Progenitor cell of endocrine pancreas (in vitro differentiated cells): ENCODE data around the gene LYSMD3. TPM values are rescaled to one million over a fixed set of nuclear protein-coding genes. Genes with fewer than 3 reads are reported as not detected.

ENCODE experiments used
- DNase-seq: peaks from one replicate; pipeline ENCODE4 v3.0.0; 2021; ENCODE audit warnings: low spot score; ENCODE audit not compliant: unreplicated experiment
- H3K27ac Mint-ChIP-seq: 2 replicates; pipeline ENCODE4 v1.8.0; 2021; ENCODE audit warnings: mild to moderate bottlenecking, moderate library complexity, mixed read lengths
- H3K27me3 Mint-ChIP-seq: 2 replicates; pipeline ENCODE4 v1.8.0; 2021; ENCODE audit warnings: mixed read lengths
- H3K36me3 Mint-ChIP-seq: 2 replicates; pipeline ENCODE4 v1.8.0; 2022; ENCODE audit warnings: mixed read lengths; ENCODE audit not compliant: insufficient read depth
- H3K4me1 Mint-ChIP-seq: 2 replicates; pipeline ENCODE4 v1.8.0; 2021; ENCODE audit warnings: low read depth, mixed read lengths
- H3K4me3 Mint-ChIP-seq: 2 replicates; pipeline ENCODE4 v1.8.0; 2021; ENCODE audit warnings: low read depth, mild to moderate bottlenecking, moderate library complexity, mixed read lengths
- H3K9me3 Mint-ChIP-seq: 2 replicates; pipeline ENCODE4 v1.8.0; 2021; ENCODE audit warnings: low read depth, mixed read lengths
- total RNA-seq: library from RNA; stranded (reverse); gene quantifications from 2 replicates; pipeline ENCODE4 v1.2.1, GENCODE V29; 2021
- TF ChIP-seq, protein P1 (sequence below): fragments of 200-600 bp; sonication (generic); IDR thresholded peaks from one replicate; pipeline ENCODE4 v1.5.0; 2021; ENCODE audit warnings: antibody characterized with exemption, mild to moderate bottlenecking; ENCODE audit not compliant: unreplicated experiment

LYSMD3 gene
- total RNA-seq, 1 donor from 2014 or later = 16.4 TPM

DNA sequence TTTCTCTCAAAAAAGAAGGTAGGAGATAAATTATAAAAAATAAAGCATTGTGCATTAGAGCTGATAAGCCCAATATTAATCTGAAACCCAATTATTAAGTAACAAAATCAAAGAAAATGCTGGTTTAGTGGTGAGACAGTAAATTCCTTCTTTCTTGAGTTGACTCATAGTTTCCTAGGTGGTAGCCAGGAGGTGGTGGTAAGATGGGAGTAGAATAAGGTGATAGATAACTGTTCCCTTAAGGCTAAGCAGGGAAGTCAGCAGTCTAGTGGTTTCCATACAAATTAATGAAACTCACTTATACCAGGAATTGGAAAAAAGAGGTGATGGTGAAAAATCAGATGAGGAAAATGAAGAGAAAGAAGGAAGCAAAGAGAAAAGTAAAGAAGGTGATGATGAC lies 23.2 kb downstream of the LYSMD3 start:
- no peaks in the 10 kb centered on the region for H3K36me3 Mint-ChIP-seq
- no peaks in the 10 kb centered on the region for H3K4me1 Mint-ChIP-seq
- no peak overlapping the region for H3K27ac Mint-ChIP-seq
- no peak for DNase-seq
- H3K27me3 Mint-ChIP-seq = no peaks in the 10 kb centered on the region
- H3K9me3 Mint-ChIP-seq = no peaks in the 10 kb centered on the region
- TF ChIP-seq, protein P1, sequence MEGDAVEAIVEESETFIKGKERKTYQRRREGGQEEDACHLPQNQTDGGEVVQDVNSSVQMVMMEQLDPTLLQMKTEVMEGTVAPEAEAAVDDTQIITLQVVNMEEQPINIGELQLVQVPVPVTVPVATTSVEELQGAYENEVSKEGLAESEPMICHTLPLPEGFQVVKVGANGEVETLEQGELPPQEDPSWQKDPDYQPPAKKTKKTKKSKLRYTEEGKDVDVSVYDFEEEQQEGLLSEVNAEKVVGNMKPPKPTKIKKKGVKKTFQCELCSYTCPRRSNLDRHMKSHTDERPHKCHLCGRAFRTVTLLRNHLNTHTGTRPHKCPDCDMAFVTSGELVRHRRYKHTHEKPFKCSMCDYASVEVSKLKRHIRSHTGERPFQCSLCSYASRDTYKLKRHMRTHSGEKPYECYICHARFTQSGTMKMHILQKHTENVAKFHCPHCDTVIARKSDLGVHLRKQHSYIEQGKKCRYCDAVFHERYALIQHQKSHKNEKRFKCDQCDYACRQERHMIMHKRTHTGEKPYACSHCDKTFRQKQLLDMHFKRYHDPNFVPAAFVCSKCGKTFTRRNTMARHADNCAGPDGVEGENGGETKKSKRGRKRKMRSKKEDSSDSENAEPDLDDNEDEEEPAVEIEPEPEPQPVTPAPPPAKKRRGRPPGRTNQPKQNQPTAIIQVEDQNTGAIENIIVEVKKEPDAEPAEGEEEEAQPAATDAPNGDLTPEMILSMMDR = no peak
- H3K4me3 Mint-ChIP-seq = no peak overlapping the region

DNA sequence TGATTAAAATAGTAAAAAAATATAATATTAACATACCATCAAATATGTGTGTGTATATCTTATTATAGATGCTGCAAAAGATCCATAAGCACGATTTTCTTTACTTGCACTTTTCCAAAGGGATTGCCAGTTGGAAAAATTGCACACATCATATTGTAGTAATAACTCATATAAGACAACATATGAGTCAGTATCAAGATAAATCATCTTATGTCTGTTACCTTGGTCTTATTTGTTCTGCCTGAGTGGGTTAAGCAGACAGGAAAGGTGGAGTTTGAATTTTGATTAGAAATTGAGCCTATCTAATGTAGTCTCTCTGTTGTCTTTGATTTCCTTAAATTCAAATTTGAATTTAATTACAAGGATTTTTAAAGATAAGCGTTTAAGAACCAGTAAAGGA lies 24.6 kb downstream of the LYSMD3 start:
- no peak for DNase-seq
- Mint-ChIP-seq H3K4me3 (no peak overlapping the region), H3K27me3 (no peaks in the 10 kb centered on the region), H3K27ac (no peak overlapping the region), H3K36me3 (no peaks in the 10 kb centered on the region), H3K9me3 (no peaks in the 10 kb centered on the region), H3K4me1 (no peaks in the 10 kb centered on the region)
- TF ChIP-seq, protein P1 = no peak

DNA sequence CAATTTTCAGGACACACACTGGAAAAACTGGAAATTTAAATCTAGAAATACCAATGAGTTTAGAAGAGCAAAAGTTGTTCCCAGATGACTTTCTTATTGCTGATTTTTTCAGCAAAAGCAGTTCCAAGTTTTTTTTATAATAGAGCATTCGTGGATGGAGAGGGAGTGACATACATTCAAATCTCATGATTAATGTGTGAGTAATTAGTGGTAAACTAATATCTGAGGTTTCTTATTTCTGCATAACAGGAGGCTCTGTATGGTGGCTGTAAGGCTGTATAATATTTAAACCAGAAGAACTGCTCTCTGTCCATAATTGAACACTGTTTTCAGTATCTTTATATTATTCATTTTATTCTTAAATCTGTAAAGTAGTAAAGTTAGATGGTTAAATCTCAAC lies 25.8 kb downstream of the LYSMD3 start:
- H3K9me3 Mint-ChIP-seq = no peaks in the 10 kb centered on the region
- H3K36me3 Mint-ChIP-seq = no peaks in the 10 kb centered on the region
- H3K27me3 Mint-ChIP-seq = no peaks in the 10 kb centered on the region
- H3K27ac Mint-ChIP-seq = no peak overlapping the region
- H3K4me1 Mint-ChIP-seq = no peaks in the 10 kb centered on the region
- no peak for DNase-seq
- no peak overlapping the region for H3K4me3 Mint-ChIP-seq
- TF ChIP-seq, protein P1 = no peak

DNA sequence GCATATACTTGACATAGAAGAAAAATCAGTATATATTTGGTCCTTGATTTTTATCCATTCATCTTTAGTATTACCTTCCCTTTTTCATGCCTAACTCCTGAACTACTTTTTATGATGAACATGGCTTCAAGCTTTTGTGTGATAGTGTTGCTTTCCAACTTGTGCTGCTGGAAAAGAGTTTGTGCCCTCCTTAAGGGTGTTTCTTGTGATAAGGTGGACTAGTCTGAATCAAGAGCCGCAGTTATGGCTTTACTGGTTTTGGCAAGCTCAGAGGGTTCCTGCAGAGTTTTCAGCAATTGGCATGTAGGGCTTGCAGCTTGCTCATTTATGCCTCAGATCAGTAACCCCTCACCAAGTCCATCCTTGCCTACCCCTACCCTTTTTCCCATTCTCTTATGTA lies 34.2 kb downstream of the LYSMD3 start:
- no peaks in the 10 kb centered on the region for H3K4me1 Mint-ChIP-seq
- H3K4me3 Mint-ChIP-seq = no peak overlapping the region
- no peak overlapping the region for H3K27ac Mint-ChIP-seq
- peaks cover 1% of the 10 kb centered on the region for H3K36me3 Mint-ChIP-seq
- TF ChIP-seq, protein P1 = no peak
- no peak for DNase-seq
- no peaks in the 10 kb centered on the region for H3K27me3 Mint-ChIP-seq
- H3K9me3 Mint-ChIP-seq = peaks cover 3% of the 10 kb centered on the region

DNA sequence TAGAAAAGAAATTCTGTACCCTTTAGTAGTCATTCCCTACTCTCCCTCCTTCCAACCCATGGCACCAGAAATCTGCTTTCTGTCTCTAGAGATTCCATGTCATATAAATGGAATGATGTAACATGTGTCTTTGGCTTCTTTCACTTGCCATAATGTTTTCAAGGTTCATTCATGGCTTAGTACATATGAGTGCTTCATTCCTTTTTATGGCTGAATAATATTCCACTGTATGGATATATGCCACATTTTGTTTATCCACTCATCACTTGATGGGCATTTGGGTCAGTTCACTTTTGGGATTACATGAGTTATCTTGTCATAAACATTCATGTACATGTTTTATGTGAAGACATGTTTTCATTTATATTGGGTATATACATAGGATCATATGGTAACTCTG lies 35.3 kb downstream of the LYSMD3 start:
- Mint-ChIP-seq H3K27me3 (no peaks in the 10 kb centered on the region), H3K9me3 (peaks cover 3% of the 10 kb centered on the region), H3K4me3 (no peak overlapping the region), H3K4me1 (no peaks in the 10 kb centered on the region), H3K27ac (no peak overlapping the region), H3K36me3 (peaks cover 1% of the 10 kb centered on the region)
- TF ChIP-seq, protein P1 = no peak
- DNase-seq = no peak

DNA sequence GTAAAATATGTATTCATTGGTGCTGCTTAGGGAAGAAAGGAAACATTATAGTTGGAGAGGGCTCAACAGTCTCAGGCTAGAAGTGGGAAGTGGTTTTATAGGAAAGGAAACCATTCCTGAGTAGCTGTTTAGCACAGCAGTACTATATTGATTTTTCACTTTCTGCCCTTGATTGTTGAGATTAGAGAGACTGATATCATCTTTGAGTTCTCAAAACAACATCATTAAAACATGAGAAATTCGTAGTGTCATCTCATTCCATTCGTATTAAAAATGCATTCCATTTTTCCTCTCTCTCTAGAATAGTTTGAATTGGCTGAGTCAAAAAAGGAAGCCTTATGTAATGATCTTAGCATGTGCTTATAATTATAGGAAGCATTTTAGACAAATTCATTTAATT lies 40.6 kb downstream of the LYSMD3 start:
- no peak overlapping the region for H3K27ac Mint-ChIP-seq
- DNase-seq = no peak
- H3K4me1 Mint-ChIP-seq = no peaks in the 10 kb centered on the region
- H3K9me3 Mint-ChIP-seq = no peaks in the 10 kb centered on the region
- TF ChIP-seq, protein P1 = no peak
- H3K27me3 Mint-ChIP-seq = no peaks in the 10 kb centered on the region
- H3K36me3 Mint-ChIP-seq = peaks cover 1% of the 10 kb centered on the region
- H3K4me3 Mint-ChIP-seq = no peak overlapping the region
